K562 (cell line): ENCODE results near the gene DCUN1D4. TPM values are rescaled to one million over a fixed set of nuclear protein-coding genes. Genes with fewer than 3 reads are reported as not detected.

Experiments
- GATA2 ChIP-seq: sonication (generic); formaldehyde crosslinking; IDR thresholded peaks from 2 replicates; pipeline ENCODE4 v1.4.0; 2020; ENCODE audit warnings: mild to moderate bottlenecking, missing genetic modification reagents
- HNRNPH1 ChIP-seq: fragments of 200-400 bp; formaldehyde crosslinking; optimal IDR thresholded peaks from 2 replicates; pipeline ENCODE3; 2017; ENCODE audit warnings: low read depth, mild to moderate bottlenecking, low read length, moderate library complexity
- SMAD4 ChIP-seq: fragments of 250-450 bp; sonication (Bioruptor Pico); conservative IDR thresholded peaks from 2 replicates; pipeline ENCODE4 v1.8.0; 2021; ENCODE audit warnings: inconsistent platforms, mild to moderate bottlenecking, moderate library complexity
- ZBTB40 ChIP-seq, 2 experiments: fragments of 450-650 bp in 1 of 2; sonication (generic) in 1 of 2; formaldehyde crosslinking in 1 of 2; IDR thresholded peaks; 2 replicates each; pipeline versions ENCODE4 v1.7.1 to v1.9.0; 2016 to 2022; ENCODE audit warnings: inconsistent platforms in 1 of 2, mild to moderate bottlenecking in 1 of 2, missing genetic modification reagents in 1 of 2
- polyA plus RNA-seq, 8 experiments: library from polyadenylated mRNA; depleted of rRNA in 4 of 8; stranded (reverse) in 5 of 8; unstranded in 3 of 8; fragments of >200 nt; fragmentation: Nextera tagmentation in 2 of 8; fragmentation: Illumina TruSeq in 1 of 8; extraction: Ambion mirVana in 2 of 8; extraction: Trizol in 1 of 8; gene quantifications; 2 replicates each; pipeline versions ENCODE4 v1.2.1 to v1.2.3, GENCODE V29; 2011 to 2014; ENCODE audit warnings: inconsistent platforms in 1 of 8, missing spikeins in 1 of 8
- total RNA-seq, 7 experiments: library from RNA; depleted of rRNA in 6 of 7; stranded (reverse); fragments of >200 nt in 6 of 7; fragmentation: Illumina TruSeq in 2 of 7; extraction: Trizol in 2 of 7; gene quantifications; 2 replicates each; pipeline versions ENCODE4 v1.2.1 to v1.2.3, GENCODE V29; 2011 to 2021; ENCODE audit warnings: low replicate concordance in 1 of 7

DCUN1D4 gene
- total and polyA plus RNA-seq, 9 of the 15 experiments (the other 6 are each of a cell fraction or from before 2014, with no cell fraction given): 15.1 to 73.5 (median 23.0) TPM

GRCh38 chr4:51858605-51859202 lies 15.8 kb downstream of the DCUN1D4 start (continued):
- peak; percentile 76 for TF ChIP-seq ZBTB40 (IDR thresholded peaks at IDR 0.05)
- TF ChIP-seq ZBTB40 (CRISPR knock-in tag; IDR thresholded peaks at IDR 0.05): no peak
- no peak for TF ChIP-seq GATA2 (CRISPR knock-in tag)
- no peak for TF ChIP-seq SMAD4 (CRISPR knock-in tag)
- no peak for TF ChIP-seq HNRNPH1
